Heart left ventricle (tissue), 16 donors: ENCODE data around the gene DAZAP1. TPM values are rescaled to one million over a fixed set of nuclear protein-coding genes. Genes with fewer than 3 reads are reported as not detected.
A peak's percentile ranks its signal among the peaks of the same experiment; 100 is the strongest.

Experiments used
- ATAC-seq, 4 donors: fragments of 200-7000 bp; cut with Tn5 transposase; one replicate each; pipeline ENCODE4 v1.9.1; 2020 to 2022; ENCODE audit warnings: moderate library complexity in 4 of 4, mild to moderate bottlenecking in 3 of 4, moderate number of reproducible peaks in 1 of 4
- DNase-seq, 5 donors: peaks; one replicate each; pipeline ENCODE4 v3.0.0-alpha.2; 2020
- H3K27ac ChIP-seq, 12 donors: fragments of 200-600 bp; sonication (generic) in 4 of 12; one replicate each; pipeline versions ENCODE4 v1.5.0 to v1.8.0; 2016 to 2022; ENCODE audit warnings: mild to moderate bottlenecking in 2 of 12
- H3K27me3 ChIP-seq, 9 donors: fragments of 200-600 bp; sonication (generic) in 2 of 9; one replicate each; pipeline versions ENCODE4 v1.5.1 to v1.8.0; 2016 to 2022; ENCODE audit warnings: mild to moderate bottlenecking in 3 of 9
- H3K36me3 ChIP-seq, 9 donors: fragments of 200-600 bp; sonication (generic) in 2 of 9; one replicate each; pipeline versions ENCODE4 v1.5.0 to v1.8.0; 2018 to 2022; ENCODE audit warnings: mild to moderate bottlenecking in 2 of 9
- H3K4me1 ChIP-seq, 12 donors: fragments of 200-600 bp; sonication (generic) in 4 of 12; one replicate each; pipeline versions ENCODE4 v1.5.0 to v1.8.0; 2016 to 2022; ENCODE audit warnings: mild to moderate bottlenecking in 3 of 12
- H3K4me3 ChIP-seq, 12 donors: fragments of 200-600 bp; sonication (generic) in 4 of 12; one replicate each; pipeline versions ENCODE4 v1.5.0 to v1.8.0; 2017 to 2022; ENCODE audit warnings: mild to moderate bottlenecking in 9 of 12, moderate library complexity in 4 of 12
- H3K9me3 ChIP-seq, 12 donors: fragments of 200-600 bp; sonication (generic) in 4 of 12; one replicate each; pipeline versions ENCODE4 v1.5.0 to v1.8.0; 2016 to 2022; ENCODE audit warnings: mild to moderate bottlenecking in 1 of 12
- POLR2A ChIP-seq, 2 donors: fragments of 450-650 bp; IDR thresholded peaks; one replicate each; pipeline ENCODE4 v1.6.1; 2017; ENCODE audit warnings: antibody characterized with exemption in 2 of 2, mild to moderate bottlenecking in 2 of 2, moderate library complexity in 2 of 2
- WGBS, 4 donors: extraction: QIAGEN DNeasy Blood & Tissue Kit in 2 of 4; methylation state at CpG; one replicate each; pipeline versions ENCODE4 v1.1.5 to v1.1.7; 2013 to 2018; 5-methylcytosine and 5-hydroxymethylcytosine counted together
- intact Hi-C, 10 donors: fragments of 100-400 bp; cut with DNase I; formaldehyde crosslinking; loops; one replicate each; pipeline versions ENCODE4 v1.11.1 to v1.14.2; 2022
- polyA plus RNA-seq, 2 donors: library from polyadenylated mRNA; stranded (reverse); fragments of 200-250 nt; gene quantifications; one replicate each; pipeline ENCODE4 v1.2.3, GENCODE V29; 2013
- total RNA-seq, 9 donors: library from RNA; depleted of rRNA in 2 of 9; stranded (reverse); fragments of >200 nt in 2 of 9; fragmentation: NEBNext Ultra II Directional in 3 of 9; extraction: Animal tissue kit (Norgen Biotek cat#: 25700) in 3 of 9; gene quantifications; one replicate each; pipeline versions ENCODE4 v1.1.0 to v1.2.4, GENCODE V29; 2016 to 2023
- TF ChIP-seq, protein P1 (sequence below), 12 donors: fragments of 200-600 bp; sonication (generic) in 4 of 12; IDR thresholded peaks; one replicate each; pipeline versions ENCODE4 v1.5.0 to v1.8.0; 2018 to 2022; ENCODE audit warnings: antibody characterized with exemption in 12 of 12, mild to moderate bottlenecking in 5 of 12
- donor health status: ischemic (EF 13 %, LVEDD 7.1; RV severe dilation, severe dysfunction).
- donor health status: healthy with polysubstance abuse.
- donor health status: DM: no; HTN: yes; CAD: no.
- donor health status: DM: no; HTN: no; CAD: no.
- donor health status: ischemic (EF 25% LVEDD 6.9; RV normal size, moderate dysfunction).
- donor health status: ischemic (EF 25% LVEDD 5.7; RV mildly dilated, moderate dysfunction).
- donor health status: healthy.
- donor health status: DM: yes; HTN: yes; CAD: no.
- donor health status: ischemic (EF 35%, LVEDD 5.7; RV mildly dilated, moderate dysfunction).
- donor health status: nonischemic (EF 11% LVEDD 7.7; RV severe dilation, severe dysfunction).
- donor health status: DM: yes; HTN: yes; CAD: no.
- donor health status: PGD.
- donor health status: ischemic (EF 29% LVEDD 5.4; RV normal size, mild dysfunction).
- donor health status: nonischemic (EF 23%, LVEDD 6.1; RV moderate dilation, normal function).

DAZAP1 gene
- total and polyA plus RNA-seq, 11 donors, result 36.8 to 128 (median 78.5) TPM

DNA sequence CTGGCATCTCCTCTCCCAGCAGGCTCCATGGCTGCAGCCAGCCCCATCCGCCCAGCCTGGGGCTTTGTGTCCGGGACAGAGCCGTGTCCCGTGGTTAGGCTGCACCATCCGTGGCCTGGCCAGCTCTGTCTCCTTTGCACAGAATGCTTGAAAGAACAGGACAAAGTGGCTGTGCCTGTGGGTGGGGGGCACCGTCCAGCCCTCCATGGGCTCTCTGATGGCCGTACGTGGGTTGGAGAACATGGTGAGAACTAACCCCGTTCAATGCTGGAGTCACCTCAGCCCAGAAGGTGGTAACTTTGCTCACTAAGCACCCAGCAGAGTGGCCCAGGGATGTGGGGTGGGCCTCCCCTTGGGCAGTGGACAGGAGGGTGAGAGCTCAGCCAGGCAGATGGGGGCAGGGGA, 33.6 kb downstream of the DAZAP1 start:
- ATAC-seq (no peak), DNase-seq (no peak)
- 90 to 94% (median 93%) methylated on average over 9 of the region's 9 CpGs for whole genome bisulfite sequencing, 4 donors
- H3K4me3 ChIP-seq, result no peak overlapping the region
- TF ChIP-seq POLR2A (IDR thresholded peaks at IDR 0.05), result no peak
- TF ChIP-seq, protein P1, sequence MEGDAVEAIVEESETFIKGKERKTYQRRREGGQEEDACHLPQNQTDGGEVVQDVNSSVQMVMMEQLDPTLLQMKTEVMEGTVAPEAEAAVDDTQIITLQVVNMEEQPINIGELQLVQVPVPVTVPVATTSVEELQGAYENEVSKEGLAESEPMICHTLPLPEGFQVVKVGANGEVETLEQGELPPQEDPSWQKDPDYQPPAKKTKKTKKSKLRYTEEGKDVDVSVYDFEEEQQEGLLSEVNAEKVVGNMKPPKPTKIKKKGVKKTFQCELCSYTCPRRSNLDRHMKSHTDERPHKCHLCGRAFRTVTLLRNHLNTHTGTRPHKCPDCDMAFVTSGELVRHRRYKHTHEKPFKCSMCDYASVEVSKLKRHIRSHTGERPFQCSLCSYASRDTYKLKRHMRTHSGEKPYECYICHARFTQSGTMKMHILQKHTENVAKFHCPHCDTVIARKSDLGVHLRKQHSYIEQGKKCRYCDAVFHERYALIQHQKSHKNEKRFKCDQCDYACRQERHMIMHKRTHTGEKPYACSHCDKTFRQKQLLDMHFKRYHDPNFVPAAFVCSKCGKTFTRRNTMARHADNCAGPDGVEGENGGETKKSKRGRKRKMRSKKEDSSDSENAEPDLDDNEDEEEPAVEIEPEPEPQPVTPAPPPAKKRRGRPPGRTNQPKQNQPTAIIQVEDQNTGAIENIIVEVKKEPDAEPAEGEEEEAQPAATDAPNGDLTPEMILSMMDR (IDR thresholded peaks at IDR 0.05), result no peak
- intact Hi-C loops, result loop anchor here in 1 of 10 donors (10.0 kb wide), 1 partner anchor 126 kb away; no protein-coding TSS in a partner anchor
- H3K27me3 ChIP-seq, result peaks cover 0 to 9% (median 8%) of the 10 kb centered on the region in 9 donors
- peaks cover 2 to 45% (median 31%) of the 10 kb centered on the region in 12 donors for H3K4me1 ChIP-seq
- no peaks in the 10 kb centered on the region for H3K9me3 ChIP-seq
- H3K27ac ChIP-seq, result no peak overlapping the region
- peaks cover 8 to 38% (median 34%) of the 10 kb centered on the region in 9 donors for H3K36me3 ChIP-seq

- intact Hi-C loops, result loop anchor here in 1 of 10 donors (10.0 kb wide), 1 partner anchor 127 kb away; no protein-coding TSS in a partner anchor
- 87 to 90% (median 89%) methylated on average over 25 of the region's 25 CpGs for WGBS, 4 donors
- Histone ChIP-seq H3K27ac (no peak overlapping the region), H3K27me3 (peaks cover 7 to 17% (median 16%) of the 10 kb centered on the region in 9 donors), H3K4me3 (no peak overlapping the region), H3K9me3 (no peaks in the 10 kb centered on the region), H3K36me3 (peaks cover 8 to 38% (median 34%) of the 10 kb centered on the region in 9 donors), H3K4me1 (peaks cover 2 to 54% (median 35%) of the 10 kb centered on the region in 12 donors)
- DNase-seq (peak in 1 of 5 donors; percentile 29), ATAC-seq (no peak)
- TF ChIP-seq, protein P1 (IDR thresholded peaks at IDR 0.05), result no peak
- no peak for TF ChIP-seq POLR2A (IDR thresholded peaks at IDR 0.05)
Measured at GRCh38 chr19:1441677-1442438, 34.5 kb downstream of the DAZAP1 start.

- ATAC-seq (peak; percentile 23 to 91 (median 88)), DNase-seq (peak; percentile 60 to 89 (median 70))
- intact Hi-C loops, result loop anchor here in 2 of 10 donors (5.0 to 10.0 kb wide), 2 partner anchors 67 to 131 kb away; partner anchors contain the start of gene ADAMTSL5 (in 1 of the 2)
- H3K36me3 ChIP-seq, result peaks cover 8 to 28% (median 24%) of the 10 kb centered on the region in 9 donors
- TF ChIP-seq, protein P1 (IDR thresholded peaks at IDR 0.05), result peak; percentile 85 to 98 (median 94)
- no peak for TF ChIP-seq POLR2A (IDR thresholded peaks at IDR 0.05)
- H3K27ac ChIP-seq, result no peak overlapping the region
- 2 to 4% (median 2%) methylated on average over 51 to 70 of the region's 70 CpGs for WGBS, 4 donors
- H3K9me3 ChIP-seq, result no peaks in the 10 kb centered on the region
- peaks cover 36 to 52% (median 49%) of the 10 kb centered on the region in 9 donors for H3K27me3 ChIP-seq
- peak overlapping the region in 11 of 12 donors; percentile 16 to 53 (median 41) for H3K4me3 ChIP-seq
- peaks cover 0 to 43% (median 15%) of the 10 kb centered on the region in 12 donors for H3K4me1 ChIP-seq
Measured at GRCh38 chr19:1445185-1445931, 38.0 kb downstream of the DAZAP1 start.
